HepG2 (cell line): ENCODE data around the gene SLC29A1. TPM values are rescaled to one million over a fixed set of nuclear protein-coding genes. Genes with fewer than 3 reads are reported as not detected.

Experiments used
- ESRRA ChIP-seq: sonication (generic); formaldehyde crosslinking; IDR thresholded peaks from 2 replicates; pipeline ENCODE4 v1.5.1; 2020; ENCODE audit warnings: mild to moderate bottlenecking, low read depth, missing genetic modification reagents
- FOXJ3 ChIP-seq: sonication (generic); formaldehyde crosslinking; IDR thresholded peaks from 2 replicates; pipeline ENCODE4 v1.4.0; 2020; ENCODE audit warnings: missing genetic modification reagents, mild to moderate bottlenecking, borderline replicate concordance
- FOXP4 ChIP-seq: sonication (generic); formaldehyde crosslinking; IDR thresholded peaks from 2 replicates; pipeline ENCODE4 v1.4.0; 2020; ENCODE audit warnings: missing genetic modification reagents
- GABPA ChIP-seq, 2 experiments: IDR thresholded peaks; 2 replicates each; pipeline ENCODE4 v1.6.1; 2011 to 2016; ENCODE audit warnings: low read depth in 2 of 2, low read length in 1 of 2, missing biosample characterization in 1 of 2, missing genetic modification characterization in 1 of 2
- MED13 ChIP-seq: sonication (generic); formaldehyde crosslinking; IDR thresholded peaks from 2 replicates; pipeline ENCODE4 v1.5.0; 2020; ENCODE audit warnings: missing genetic modification reagents
- NPAS2 ChIP-seq: sonication (generic); formaldehyde crosslinking; IDR thresholded peaks from 2 replicates; pipeline ENCODE4 v1.8.0; 2022; ENCODE audit warnings: mild to moderate bottlenecking, missing genetic modification reagents, borderline replicate concordance
- PAWR ChIP-seq: sonication (generic); formaldehyde crosslinking; IDR thresholded peaks from 2 replicates; pipeline ENCODE4 v1.4.0; 2020; ENCODE audit warnings: missing genetic modification reagents, mild to moderate bottlenecking, borderline replicate concordance
- PHF8 ChIP-seq: sonication (generic); formaldehyde crosslinking; IDR thresholded peaks from 2 replicates; pipeline ENCODE4 v1.5.0; 2020; ENCODE audit warnings: missing genetic modification reagents
- PITX1 ChIP-seq: sonication (generic); formaldehyde crosslinking; IDR thresholded peaks from 2 replicates; pipeline ENCODE4 v1.5.1; 2020; ENCODE audit warnings: mild to moderate bottlenecking, missing genetic modification reagents
- PLSCR1 ChIP-seq: sonication (generic); formaldehyde crosslinking; IDR thresholded peaks from 2 replicates; pipeline ENCODE4 v1.5.0; 2020; ENCODE audit warnings: missing genetic modification reagents, mild to moderate bottlenecking, borderline replicate concordance
- RXRA ChIP-seq: sonication (generic); formaldehyde crosslinking; IDR thresholded peaks from 2 replicates; pipeline ENCODE4 v1.5.1; 2020; ENCODE audit warnings: missing genetic modification reagents
- WIZ ChIP-seq: sonication (generic); formaldehyde crosslinking; IDR thresholded peaks from 2 replicates; pipeline ENCODE4 v1.5.1; 2020; ENCODE audit warnings: mild to moderate bottlenecking, missing genetic modification reagents
- ZFAT ChIP-seq: sonication (generic); formaldehyde crosslinking; conservative IDR thresholded peaks from 2 replicates; pipeline ENCODE4 v1.8.1; 2023; ENCODE audit warnings: missing genetic modification reagents, inconsistent platforms
- ZNF101 ChIP-seq: sonication (generic); formaldehyde crosslinking; IDR thresholded peaks from 2 replicates; pipeline ENCODE4 v1.4.0; 2020; ENCODE audit warnings: mild to moderate bottlenecking, low read depth, missing genetic modification reagents, borderline replicate concordance
- ZNF44 ChIP-seq: sonication (generic); formaldehyde crosslinking; IDR thresholded peaks from 2 replicates; pipeline ENCODE4 v1.5.1; 2020; ENCODE audit warnings: mild to moderate bottlenecking, missing genetic modification reagents
- ZNF557 ChIP-seq: sonication (generic); formaldehyde crosslinking; IDR thresholded peaks from 2 replicates; pipeline ENCODE4 v1.4.0; 2020; ENCODE audit warnings: missing genetic modification reagents
- ZNF652 ChIP-seq: IDR thresholded peaks from 2 replicates; pipeline ENCODE4 v1.6.1; 2016; ENCODE audit warnings: low read depth, borderline replicate concordance
- ZSCAN12 ChIP-seq: sonication (generic); formaldehyde crosslinking; IDR thresholded peaks from 2 replicates; pipeline ENCODE4 v1.9.0; 2021; ENCODE audit warnings: mild to moderate bottlenecking, missing genetic modification reagents
- polyA plus RNA-seq, 8 experiments: library from polyadenylated mRNA; depleted of rRNA in 3 of 8; stranded (reverse) in 7 of 8; unstranded in 1 of 8; fragments of >200 nt; fragmentation: Illumina TruSeq in 4 of 8; extraction: Trizol in 4 of 8; gene quantifications; 2 replicates each; pipeline versions ENCODE4 v1.2.1 to v1.2.3, GENCODE V29; 2011 to 2016; ENCODE audit warnings: low read depth in 4 of 8, missing spikeins in 1 of 8, mixed read lengths in 1 of 8; ENCODE audit not compliant: insufficient read depth in 1 of 8
- total RNA-seq, 5 experiments: library from RNA; depleted of rRNA; stranded (reverse); fragments of >200 nt; fragmentation: Illumina TruSeq; extraction: Trizol; gene quantifications; 2 replicates each; pipeline ENCODE4 v1.2.3, GENCODE V29; 2016; ENCODE audit warnings: low read depth in 1 of 5
- TF ChIP-seq, protein P1 (sequence below): sonication (generic); formaldehyde crosslinking; IDR thresholded peaks from 2 replicates; pipeline ENCODE4 v1.4.0; 2020; ENCODE audit warnings: missing genetic modification reagents, borderline replicate concordance
- TF ChIP-seq, protein P2 (sequence below): sonication (generic); formaldehyde crosslinking; IDR thresholded peaks from 2 replicates; pipeline ENCODE4 v1.4.0; 2020; ENCODE audit warnings: missing genetic modification reagents

Gene SLC29A1
- total and polyA plus RNA-seq, 2 of the 13 experiments (the other 11 are each of a cell fraction or from before 2014, with no cell fraction given) = 43.2 to 106 TPM

GRCh38 chr6:44257025-44257752, 33.8 kb downstream of the SLC29A1 start, which contains the start of gene SLC35B2 (continued):
- TF ChIP-seq PAWR (CRISPR knock-in tag) = 0 out of 2 replicates have a peak, but pooled peaks have one; percentile 19
- TF ChIP-seq ZNF101 (CRISPR knock-in tag) = no peak
- TF ChIP-seq PHF8 (CRISPR knock-in tag) = peak; percentile 93
- 0 out of 2 replicates have a peak, but pooled peaks have one; percentile 3 for TF ChIP-seq ZNF557 (CRISPR knock-in tag)
- peak; percentile 83; the same call in 1 of the 2 replicates for TF ChIP-seq WIZ
- no peak for TF ChIP-seq ZNF652 (CRISPR knock-in tag)
- TF ChIP-seq ESRRA (CRISPR knock-in tag) = peak; percentile 71; the same call in 1 of the 2 replicates
- no peak for TF ChIP-seq GABPA (IDR thresholded peaks at IDR 0.05; ENCODE audit: low read depth, low read length)
- TF ChIP-seq GABPA (CRISPR knock-in tag; IDR thresholded peaks at IDR 0.05; ENCODE audit: low read depth) = peak; percentile 58
- TF ChIP-seq MED13 (CRISPR knock-in tag) = no peak
- no peak for TF ChIP-seq ZFAT
- TF ChIP-seq PLSCR1 (CRISPR knock-in tag) = no peak
- no peak for TF ChIP-seq NPAS2 (CRISPR knock-in tag)
- TF ChIP-seq ZNF44 (CRISPR knock-in tag) = no peak
- TF ChIP-seq, protein P1, sequence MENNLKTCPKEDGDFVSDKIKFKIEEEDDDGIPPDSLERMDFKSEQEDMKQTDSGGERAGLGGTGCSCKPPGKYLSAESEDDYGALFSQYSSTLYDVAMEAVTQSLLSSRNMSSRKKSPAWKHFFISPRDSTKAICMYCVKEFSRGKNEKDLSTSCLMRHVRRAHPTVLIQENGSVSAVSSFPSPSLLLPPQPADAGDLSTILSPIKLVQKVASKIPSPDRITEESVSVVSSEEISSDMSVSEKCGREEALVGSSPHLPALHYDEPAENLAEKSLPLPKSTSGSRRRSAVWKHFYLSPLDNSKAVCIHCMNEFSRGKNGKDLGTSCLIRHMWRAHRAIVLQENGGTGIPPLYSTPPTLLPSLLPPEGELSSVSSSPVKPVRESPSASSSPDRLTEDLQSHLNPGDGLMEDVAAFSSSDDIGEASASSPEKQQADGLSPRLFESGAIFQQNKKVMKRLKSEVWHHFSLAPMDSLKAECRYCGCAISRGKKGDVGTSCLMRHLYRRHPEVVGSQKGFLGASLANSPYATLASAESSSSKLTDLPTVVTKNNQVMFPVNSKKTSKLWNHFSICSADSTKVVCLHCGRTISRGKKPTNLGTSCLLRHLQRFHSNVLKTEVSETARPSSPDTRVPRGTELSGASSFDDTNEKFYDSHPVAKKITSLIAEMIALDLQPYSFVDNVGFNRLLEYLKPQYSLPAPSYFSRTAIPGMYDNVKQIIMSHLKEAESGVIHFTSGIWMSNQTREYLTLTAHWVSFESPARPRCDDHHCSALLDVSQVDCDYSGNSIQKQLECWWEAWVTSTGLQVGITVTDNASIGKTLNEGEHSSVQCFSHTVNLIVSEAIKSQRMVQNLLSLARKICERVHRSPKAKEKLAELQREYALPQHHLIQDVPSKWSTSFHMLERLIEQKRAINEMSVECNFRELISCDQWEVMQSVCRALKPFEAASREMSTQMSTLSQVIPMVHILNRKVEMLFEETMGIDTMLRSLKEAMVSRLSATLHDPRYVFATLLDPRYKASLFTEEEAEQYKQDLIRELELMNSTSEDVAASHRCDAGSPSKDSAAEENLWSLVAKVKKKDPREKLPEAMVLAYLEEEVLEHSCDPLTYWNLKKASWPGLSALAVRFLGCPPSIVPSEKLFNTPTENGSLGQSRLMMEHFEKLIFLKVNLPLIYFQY (CRISPR knock-in tag) = peak; percentile 25; the same call in 1 of the 2 replicates
- TF ChIP-seq RXRA (CRISPR knock-in tag) = peak; percentile 88
- TF ChIP-seq ZSCAN12 (CRISPR knock-in tag) = 0 out of 2 replicates have a peak, but pooled peaks have one; percentile 17
- peak; percentile 67 for TF ChIP-seq PITX1 (CRISPR knock-in tag)
- TF ChIP-seq FOXJ3 (CRISPR knock-in tag) = no peak; the same call in 1 of the 2 replicates
- TF ChIP-seq, protein P2, sequence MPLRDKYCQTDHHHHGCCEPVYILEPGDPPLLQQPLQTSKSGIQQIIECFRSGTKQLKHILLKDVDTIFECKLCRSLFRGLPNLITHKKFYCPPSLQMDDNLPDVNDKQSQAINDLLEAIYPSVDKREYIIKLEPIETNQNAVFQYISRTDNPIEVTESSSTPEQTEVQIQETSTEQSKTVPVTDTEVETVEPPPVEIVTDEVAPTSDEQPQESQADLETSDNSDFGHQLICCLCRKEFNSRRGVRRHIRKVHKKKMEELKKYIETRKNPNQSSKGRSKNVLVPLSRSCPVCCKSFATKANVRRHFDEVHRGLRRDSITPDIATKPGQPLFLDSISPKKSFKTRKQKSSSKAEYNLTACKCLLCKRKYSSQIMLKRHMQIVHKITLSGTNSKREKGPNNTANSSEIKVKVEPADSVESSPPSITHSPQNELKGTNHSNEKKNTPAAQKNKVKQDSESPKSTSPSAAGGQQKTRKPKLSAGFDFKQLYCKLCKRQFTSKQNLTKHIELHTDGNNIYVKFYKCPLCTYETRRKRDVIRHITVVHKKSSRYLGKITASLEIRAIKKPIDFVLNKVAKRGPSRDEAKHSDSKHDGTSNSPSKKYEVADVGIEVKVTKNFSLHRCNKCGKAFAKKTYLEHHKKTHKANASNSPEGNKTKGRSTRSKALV (CRISPR knock-in tag) = peak; percentile 41; the same call in 1 of the 2 replicates
- no peak; the same call in none of the 2 replicates for TF ChIP-seq FOXP4 (CRISPR knock-in tag)
